ENCODE results near the gene RASGRF2. TPM values are rescaled to one million over a fixed set of nuclear protein-coding genes. Genes with fewer than 3 reads are reported as not detected.

RASGRF2 gene
- polyA plus RNA-seq, 1 donor from 2014 or later, result 0.42 TPM

- Histone ChIP-seq H3K36me3 (ENCODE audit: insufficient read depth, low read length) (no peaks in the 10 kb centered on the region), H3K9ac (ENCODE audit: low read length) (no peak overlapping the region), H3K9me3 (ENCODE audit: low read length) (peaks cover 7% of the 10 kb centered on the region), H2AFZ (ENCODE audit: low read depth, low read length) (no peak overlapping the region), H3K79me2 (replicated peaks; ENCODE audit: insufficient read depth, low read length) (no peaks in the 10 kb centered on the region), H3F3A (ENCODE audit: insufficient read depth, low read length, poor library complexity, severe bottlenecking) (no peaks in the 10 kb centered on the region), H3K4me3 (ENCODE audit: low read length) (no peak overlapping the region), H3K9me2 (ENCODE audit: insufficient read depth, low read length) (no peaks in the 10 kb centered on the region), H4K20me1 (ENCODE audit: insufficient read depth) (no peaks in the 10 kb centered on the region), H3K4me2 (ENCODE audit: low read length) (no peak overlapping the region), H3K27me3 (ENCODE audit: insufficient read depth, low read depth, low read length) (no peaks in the 10 kb centered on the region), H3K27ac (ENCODE audit: low read length) (no peak overlapping the region)
- TF ChIP-seq EZH2 (IDR thresholded peaks at IDR 0.05; ENCODE audit: borderline replicate concordance, insufficient read depth, low read length, poor library complexity, severe bottlenecking), result no peak
- no peak for TF ChIP-seq POLR2AphosphoS5 (IDR thresholded peaks at IDR 0.05)
- TF ChIP-seq, protein P1, sequence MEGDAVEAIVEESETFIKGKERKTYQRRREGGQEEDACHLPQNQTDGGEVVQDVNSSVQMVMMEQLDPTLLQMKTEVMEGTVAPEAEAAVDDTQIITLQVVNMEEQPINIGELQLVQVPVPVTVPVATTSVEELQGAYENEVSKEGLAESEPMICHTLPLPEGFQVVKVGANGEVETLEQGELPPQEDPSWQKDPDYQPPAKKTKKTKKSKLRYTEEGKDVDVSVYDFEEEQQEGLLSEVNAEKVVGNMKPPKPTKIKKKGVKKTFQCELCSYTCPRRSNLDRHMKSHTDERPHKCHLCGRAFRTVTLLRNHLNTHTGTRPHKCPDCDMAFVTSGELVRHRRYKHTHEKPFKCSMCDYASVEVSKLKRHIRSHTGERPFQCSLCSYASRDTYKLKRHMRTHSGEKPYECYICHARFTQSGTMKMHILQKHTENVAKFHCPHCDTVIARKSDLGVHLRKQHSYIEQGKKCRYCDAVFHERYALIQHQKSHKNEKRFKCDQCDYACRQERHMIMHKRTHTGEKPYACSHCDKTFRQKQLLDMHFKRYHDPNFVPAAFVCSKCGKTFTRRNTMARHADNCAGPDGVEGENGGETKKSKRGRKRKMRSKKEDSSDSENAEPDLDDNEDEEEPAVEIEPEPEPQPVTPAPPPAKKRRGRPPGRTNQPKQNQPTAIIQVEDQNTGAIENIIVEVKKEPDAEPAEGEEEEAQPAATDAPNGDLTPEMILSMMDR (IDR thresholded peaks at IDR 0.05; ENCODE audit: poor library complexity, severe bottlenecking), result no peak
- TF ChIP-seq SMC3 (conservative IDR thresholded peaks at IDR 0.05; ENCODE audit: poor library complexity), result no peak
- TF ChIP-seq, protein P2, sequence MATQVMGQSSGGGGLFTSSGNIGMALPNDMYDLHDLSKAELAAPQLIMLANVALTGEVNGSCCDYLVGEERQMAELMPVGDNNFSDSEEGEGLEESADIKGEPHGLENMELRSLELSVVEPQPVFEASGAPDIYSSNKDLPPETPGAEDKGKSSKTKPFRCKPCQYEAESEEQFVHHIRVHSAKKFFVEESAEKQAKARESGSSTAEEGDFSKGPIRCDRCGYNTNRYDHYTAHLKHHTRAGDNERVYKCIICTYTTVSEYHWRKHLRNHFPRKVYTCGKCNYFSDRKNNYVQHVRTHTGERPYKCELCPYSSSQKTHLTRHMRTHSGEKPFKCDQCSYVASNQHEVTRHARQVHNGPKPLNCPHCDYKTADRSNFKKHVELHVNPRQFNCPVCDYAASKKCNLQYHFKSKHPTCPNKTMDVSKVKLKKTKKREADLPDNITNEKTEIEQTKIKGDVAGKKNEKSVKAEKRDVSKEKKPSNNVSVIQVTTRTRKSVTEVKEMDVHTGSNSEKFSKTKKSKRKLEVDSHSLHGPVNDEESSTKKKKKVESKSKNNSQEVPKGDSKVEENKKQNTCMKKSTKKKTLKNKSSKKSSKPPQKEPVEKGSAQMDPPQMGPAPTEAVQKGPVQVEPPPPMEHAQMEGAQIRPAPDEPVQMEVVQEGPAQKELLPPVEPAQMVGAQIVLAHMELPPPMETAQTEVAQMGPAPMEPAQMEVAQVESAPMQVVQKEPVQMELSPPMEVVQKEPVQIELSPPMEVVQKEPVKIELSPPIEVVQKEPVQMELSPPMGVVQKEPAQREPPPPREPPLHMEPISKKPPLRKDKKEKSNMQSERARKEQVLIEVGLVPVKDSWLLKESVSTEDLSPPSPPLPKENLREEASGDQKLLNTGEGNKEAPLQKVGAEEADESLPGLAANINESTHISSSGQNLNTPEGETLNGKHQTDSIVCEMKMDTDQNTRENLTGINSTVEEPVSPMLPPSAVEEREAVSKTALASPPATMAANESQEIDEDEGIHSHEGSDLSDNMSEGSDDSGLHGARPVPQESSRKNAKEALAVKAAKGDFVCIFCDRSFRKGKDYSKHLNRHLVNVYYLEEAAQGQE (IDR thresholded peaks at IDR 0.05; ENCODE audit: borderline replicate concordance), result no peak
- TF ChIP-seq MXI1 (conservative IDR thresholded peaks at IDR 0.05; ENCODE audit: poor library complexity, severe bottlenecking), result no peak
- no peak for TF ChIP-seq EP300 (conservative IDR thresholded peaks at IDR 0.05; ENCODE audit: poor library complexity, severe bottlenecking)
- TF ChIP-seq TAF1 (IDR thresholded peaks at IDR 0.05; ENCODE audit: low read depth), result no peak
These were observed 286.5 kb downstream of the RASGRF2 start for GRCh38 chr5:81246697-81247096.

DNA sequence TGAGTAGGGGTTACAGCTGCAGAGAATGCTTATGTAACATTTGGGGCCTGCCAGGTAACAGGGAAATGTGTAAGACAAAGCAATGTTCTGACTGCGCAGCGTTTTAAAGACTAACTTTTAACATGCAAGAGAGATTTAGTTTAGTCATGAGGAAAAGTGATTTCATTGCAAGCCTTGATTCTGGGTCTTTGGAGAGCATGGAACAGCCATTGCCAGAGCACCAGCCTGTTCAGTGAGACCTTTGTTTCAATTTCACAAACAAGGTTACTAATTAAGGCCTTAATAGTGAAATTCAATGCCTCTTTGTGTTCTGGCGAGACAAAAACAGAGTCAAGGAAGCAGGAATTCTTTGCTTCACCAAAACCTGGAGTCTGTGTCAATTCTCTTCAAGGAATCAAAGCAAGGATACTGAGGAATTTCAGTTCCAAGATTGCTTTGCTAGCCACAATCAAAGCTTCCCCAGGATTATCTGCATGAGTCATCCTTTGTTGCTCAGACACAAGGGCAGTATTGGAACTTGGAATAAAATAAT is 287.3 kb downstream of the RASGRF2 start:
- Histone ChIP-seq H3K9ac (ENCODE audit: low read length) (no peak overlapping the region), H4K20me1 (ENCODE audit: insufficient read depth) (no peaks in the 10 kb centered on the region), H3K9me2 (ENCODE audit: insufficient read depth, low read length) (no peaks in the 10 kb centered on the region), H3K4me2 (ENCODE audit: low read length) (no peak overlapping the region), H3K79me2 (replicated peaks; ENCODE audit: insufficient read depth, low read length) (no peaks in the 10 kb centered on the region), H2AFZ (ENCODE audit: low read depth, low read length) (no peak overlapping the region), H3K27me3 (ENCODE audit: insufficient read depth, low read depth, low read length) (no peaks in the 10 kb centered on the region), H3K36me3 (ENCODE audit: insufficient read depth, low read length) (no peaks in the 10 kb centered on the region), H3F3A (ENCODE audit: insufficient read depth, low read length, poor library complexity, severe bottlenecking) (no peaks in the 10 kb centered on the region), H3K9me3 (ENCODE audit: low read length) (peaks cover 7% of the 10 kb centered on the region), H3K4me3 (ENCODE audit: low read length) (no peak overlapping the region), H3K27ac (ENCODE audit: low read length) (no peak overlapping the region)
- TF ChIP-seq, protein P1 (IDR thresholded peaks at IDR 0.05; ENCODE audit: poor library complexity, severe bottlenecking), result no peak
- TF ChIP-seq SMC3 (conservative IDR thresholded peaks at IDR 0.05; ENCODE audit: poor library complexity) (no peak), EZH2 (IDR thresholded peaks at IDR 0.05; ENCODE audit: borderline replicate concordance, insufficient read depth, low read length, poor library complexity, severe bottlenecking) (no peak), MXI1 (conservative IDR thresholded peaks at IDR 0.05; ENCODE audit: poor library complexity, severe bottlenecking) (no peak), EP300 (conservative IDR thresholded peaks at IDR 0.05; ENCODE audit: poor library complexity, severe bottlenecking) (no peak), RAD21 (conservative IDR thresholded peaks at IDR 0.05) (no peak), POLR2AphosphoS5 (IDR thresholded peaks at IDR 0.05) (no peak), TAF1 (IDR thresholded peaks at IDR 0.05; ENCODE audit: low read depth) (no peak)
- TF ChIP-seq, protein P2 (IDR thresholded peaks at IDR 0.05; ENCODE audit: borderline replicate concordance), result no peak
